GM12865 (cell line): ENCODE results near the gene ARRDC5.
"Not testable (repeated sequence)": the region's sequence is repeated elsewhere in the genome, so short reads cannot be mapped to it uniquely, and the experiment has no call there.

Source experiments
- DNase-seq: peaks from one replicate; pipeline ENCODE4 v3.0.0; 2010; ENCODE audit warnings: low read depth
- H3K4me3 ChIP-seq: 2 replicates; pipeline ENCODE4 v1.5.1; 2011; ENCODE audit warnings: mild to moderate bottlenecking, low read depth, low read length, control low read depth
- TF ChIP-seq, protein P1 (sequence below): IDR thresholded peaks from 2 replicates; pipeline ENCODE4 v1.5.1; 2011; ENCODE audit warnings: low read length, control low read depth, low read depth, inconsistent platforms; ENCODE audit not compliant: insufficient read depth; ENCODE audit errors: missing control alignments

Gene ARRDC5

DNA sequence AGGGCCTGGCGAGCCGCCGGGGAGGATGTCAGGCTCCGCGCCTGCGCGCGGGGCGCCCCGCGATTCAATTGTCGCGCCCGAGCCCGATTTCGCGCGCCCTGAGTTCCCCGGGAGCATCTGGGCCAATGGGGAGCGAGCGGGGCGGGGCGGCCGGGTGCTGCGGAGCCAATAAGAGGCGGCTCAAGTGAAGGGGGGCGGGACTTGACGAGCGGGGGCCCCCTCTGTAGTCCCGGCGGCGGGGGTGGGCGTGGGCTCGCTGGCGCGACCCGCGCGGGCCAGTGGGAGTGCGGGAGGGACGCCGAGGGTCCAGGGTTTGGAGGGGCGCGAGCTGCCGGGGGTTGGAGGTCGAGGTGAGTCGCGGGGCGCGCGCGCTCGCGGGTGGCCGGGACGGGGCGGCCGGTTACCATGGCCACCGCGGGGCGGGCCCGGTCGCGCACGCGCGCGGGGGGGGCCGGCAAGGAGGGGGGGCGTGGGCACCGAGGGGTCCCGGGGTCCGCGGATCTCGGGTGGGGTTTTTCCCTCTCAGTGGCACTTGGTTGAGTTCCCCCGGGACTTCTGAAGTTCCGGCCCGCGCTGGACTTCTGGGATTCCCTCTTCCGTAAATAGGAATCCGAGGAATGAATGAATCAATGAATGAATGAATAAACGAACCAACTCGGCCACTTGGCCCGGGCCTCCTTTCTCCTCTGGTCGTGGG lies 7.3 kb upstream of the ARRDC5 start:
- H3K4me3 ChIP-seq, result peak overlapping the region; percentile 92
- TF ChIP-seq, protein P1, sequence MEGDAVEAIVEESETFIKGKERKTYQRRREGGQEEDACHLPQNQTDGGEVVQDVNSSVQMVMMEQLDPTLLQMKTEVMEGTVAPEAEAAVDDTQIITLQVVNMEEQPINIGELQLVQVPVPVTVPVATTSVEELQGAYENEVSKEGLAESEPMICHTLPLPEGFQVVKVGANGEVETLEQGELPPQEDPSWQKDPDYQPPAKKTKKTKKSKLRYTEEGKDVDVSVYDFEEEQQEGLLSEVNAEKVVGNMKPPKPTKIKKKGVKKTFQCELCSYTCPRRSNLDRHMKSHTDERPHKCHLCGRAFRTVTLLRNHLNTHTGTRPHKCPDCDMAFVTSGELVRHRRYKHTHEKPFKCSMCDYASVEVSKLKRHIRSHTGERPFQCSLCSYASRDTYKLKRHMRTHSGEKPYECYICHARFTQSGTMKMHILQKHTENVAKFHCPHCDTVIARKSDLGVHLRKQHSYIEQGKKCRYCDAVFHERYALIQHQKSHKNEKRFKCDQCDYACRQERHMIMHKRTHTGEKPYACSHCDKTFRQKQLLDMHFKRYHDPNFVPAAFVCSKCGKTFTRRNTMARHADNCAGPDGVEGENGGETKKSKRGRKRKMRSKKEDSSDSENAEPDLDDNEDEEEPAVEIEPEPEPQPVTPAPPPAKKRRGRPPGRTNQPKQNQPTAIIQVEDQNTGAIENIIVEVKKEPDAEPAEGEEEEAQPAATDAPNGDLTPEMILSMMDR, result no peak

DNA sequence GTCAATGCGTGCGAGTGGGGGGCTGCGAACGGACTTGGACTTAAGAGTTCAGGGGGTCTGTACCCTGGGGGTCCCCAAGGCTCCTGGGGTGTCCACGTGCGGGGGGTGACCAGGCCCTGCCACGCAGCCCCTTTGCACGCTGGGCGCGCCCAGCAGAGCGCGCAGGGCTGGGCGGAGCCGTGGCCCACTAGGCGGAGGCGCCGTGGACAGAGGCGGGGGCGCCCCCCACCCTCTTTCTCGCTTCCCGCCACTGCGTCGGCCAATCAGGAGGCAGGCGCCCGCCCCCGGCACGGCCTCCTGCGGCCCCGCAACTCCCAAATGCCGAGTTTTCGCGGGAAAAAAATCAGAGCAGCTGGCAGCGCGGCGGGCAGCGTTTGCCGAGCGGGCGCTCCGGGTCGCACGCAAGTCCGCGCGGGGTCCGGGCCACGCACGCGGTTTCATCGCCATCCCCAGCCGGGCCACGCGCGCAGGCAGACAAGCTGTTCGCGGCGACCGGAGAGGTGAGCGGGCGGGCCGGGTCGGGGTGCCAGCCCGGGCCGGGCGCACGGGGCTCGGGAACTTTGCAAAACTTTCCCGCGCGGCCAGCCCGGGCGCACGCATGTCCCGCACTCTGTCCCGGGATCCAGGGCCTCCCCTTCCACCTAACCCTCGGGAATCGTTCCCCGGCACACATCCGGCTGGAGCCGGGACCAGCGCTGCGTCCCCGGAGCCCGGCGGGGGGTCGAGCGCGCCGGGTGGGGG lies 6.6 kb upstream of the ARRDC5 start, which contains the start of gene UHRF1:
UHRF1 (plus strand) TSS at position 346 of the 741 bp plus-strand sequence. CDS start 1,385 bp downstream, outside the sequence.
- H3K4me3 ChIP-seq, result peak within 1 kb of the TSS; percentile 92
- TF ChIP-seq, protein P1, result no peak
- peak; percentile 85 for DNase-seq

More for the DNA sequence above, 7.3 kb upstream of the ARRDC5 start:
- peak; percentile 96 for DNase-seq

DNA sequence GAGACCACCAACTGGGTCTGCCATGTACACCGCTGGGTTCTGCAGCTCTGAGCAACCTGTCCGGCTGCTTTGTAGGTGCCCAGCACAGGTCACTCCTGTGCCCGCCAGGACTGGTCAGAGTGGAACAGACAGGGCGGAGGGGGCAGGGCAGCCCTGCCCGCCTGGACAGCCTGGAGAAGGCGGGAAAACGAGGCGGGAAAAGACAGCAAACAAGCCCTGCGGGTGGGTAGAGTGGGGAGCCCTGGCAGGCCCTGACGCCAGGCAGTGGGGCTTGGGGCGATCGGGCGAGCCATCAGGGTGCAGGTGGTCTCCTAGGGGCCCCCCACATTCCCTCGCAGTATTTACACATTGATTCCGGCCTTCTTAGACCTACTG lies 6.1 kb upstream of the ARRDC5 start:
- DNase-seq, result no peak
- no peak overlapping the region for H3K4me3 ChIP-seq
- TF ChIP-seq, protein P1, result no peak

DNA sequence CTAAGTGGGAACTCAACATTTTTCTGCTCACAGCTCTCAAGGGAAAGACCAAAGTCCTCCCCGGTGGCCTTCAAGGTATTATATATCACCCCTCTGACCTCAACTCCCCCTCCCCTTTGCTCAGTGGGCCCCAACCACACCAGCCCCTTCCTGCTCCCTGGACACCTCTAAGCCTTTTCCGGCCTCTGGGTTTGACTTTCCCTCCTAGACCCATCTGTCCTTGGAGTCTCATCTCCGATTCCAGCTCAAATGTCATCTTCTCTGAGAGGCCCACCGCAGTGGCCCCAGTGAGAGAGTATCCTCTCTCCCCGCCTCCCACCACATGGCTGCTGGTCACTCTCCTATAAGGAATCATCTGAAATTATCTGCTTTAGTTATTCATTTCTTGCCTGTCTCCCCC lies 5.7 kb upstream of the ARRDC5 start:
- DNase-seq, result no peak
- TF ChIP-seq, protein P1, result no peak
- no peak overlapping the region for H3K4me3 ChIP-seq

DNA sequence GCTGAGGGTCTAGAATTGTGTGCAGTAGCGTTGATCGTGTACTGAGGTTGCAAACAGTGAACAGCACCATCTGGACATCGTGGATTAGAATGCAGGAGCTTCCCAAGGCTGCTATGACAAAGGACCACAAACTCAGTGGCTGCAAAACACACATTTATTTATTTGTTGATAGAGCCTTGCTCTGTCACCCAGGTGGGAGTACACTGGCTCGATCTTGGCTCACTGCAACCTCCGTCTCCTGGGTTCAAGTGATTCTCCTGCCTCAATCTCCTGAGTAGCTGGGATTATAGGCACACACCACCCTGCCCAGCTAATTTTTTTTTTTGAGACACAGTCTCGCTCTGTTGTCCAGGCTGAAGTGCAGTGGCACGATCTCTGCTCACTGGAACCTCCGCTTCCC lies 4.3 kb upstream of the ARRDC5 start:
- H3K4me3 ChIP-seq, result no peak overlapping the region
- TF ChIP-seq, protein P1, result no peak
- DNase-seq, result no peak

DNA sequence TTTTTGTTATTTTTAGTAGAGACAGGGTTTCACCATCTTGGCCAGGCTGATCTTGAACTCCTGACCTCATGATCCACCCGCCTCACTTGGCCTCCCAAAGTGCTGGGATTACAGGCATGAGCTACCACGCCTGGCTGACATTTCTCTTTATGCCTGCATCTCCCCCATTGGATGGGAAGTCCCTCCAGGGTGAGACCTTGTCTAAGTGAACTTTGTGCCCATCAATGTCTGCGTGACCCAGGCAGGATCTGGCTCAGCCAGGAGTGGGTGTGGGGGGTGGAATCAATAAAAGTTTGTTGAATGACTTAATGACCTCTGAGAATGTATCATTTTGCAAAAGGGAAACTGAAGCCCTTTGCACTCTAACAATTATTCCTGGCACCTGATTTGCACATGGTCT lies 1.8 kb upstream of the ARRDC5 start:
- H3K4me3 ChIP-seq, result no peak overlapping the region
- DNase-seq, result no peak
- TF ChIP-seq, protein P1, result no peak

DNA sequence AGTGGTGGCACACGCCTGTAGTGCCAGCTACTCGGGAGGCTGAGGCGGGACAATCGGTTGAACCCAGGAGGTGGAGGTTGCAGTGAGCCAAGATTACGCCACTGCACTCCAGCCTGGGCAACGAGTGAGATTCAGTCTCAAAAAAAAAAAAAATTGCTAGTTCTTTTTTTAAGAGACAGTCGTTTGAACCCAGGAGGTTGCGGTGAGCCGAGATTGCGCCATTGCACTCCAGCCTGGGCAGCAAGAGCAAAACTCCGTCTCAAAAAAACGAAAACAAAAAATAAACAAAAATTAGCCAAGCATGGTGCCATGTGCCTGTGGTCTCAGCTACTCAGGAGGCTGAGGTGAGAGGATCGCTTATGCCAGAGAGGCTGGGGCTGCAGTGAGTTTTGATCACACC lies 1.8 kb downstream of the ARRDC5 start:
- not testable (repeated sequence) for DNase-seq

More for the DNA sequence above, 1.8 kb downstream of the ARRDC5 start:
- H3K4me3 ChIP-seq, result not testable (repeated sequence)
